Camera-type eye (tissue), 1 donor: Measurements from ENCODE around the gene ANKRD13D. TPM values are rescaled to one million over a fixed set of nuclear protein-coding genes. Genes with fewer than 3 reads are reported as not detected.

ENCODE experiments used
- total RNA-seq: library from RNA; depleted of rRNA; stranded (reverse); fragments of >200 nt; gene quantifications from one replicate; pipeline ENCODE4 v1.2.3, GENCODE V29; 2014

Gene ANKRD13D
- total RNA-seq, result 46.7 TPM

GRCh38 chr11:67289226-67289650 is at the start of gene ANKRD13D:
Gene ANKRD13D (plus strand): TSS chr11:67289303. CDS start chr11:67289461, 158 bp downstream.

GRCh38 chr11:67266449-67267187 is 22.5 kb upstream of the ANKRD13D start, which contains the start of gene GRK2:
Gene GRK2 (plus strand): TSS chr11:67266473. CDS start chr11:67266700, 227 bp downstream.

GRCh38 chr11:67303132-67303834 is 14.2 kb downstream of the ANKRD13D start, which contains the start of gene SSH3:
Gene SSH3 (plus strand): TSS chr11:67303530. CDS start chr11:67303626, 96 bp downstream.

Other genes starting within 250 kb of the ANKRD13D start
- gene RHOD, start 232.5 kb upstream of the ANKRD13D start, total RNA-seq, result 8.1 TPM
- 121 TPM for gene KDM2A, start 170.0 kb upstream of the ANKRD13D start, total RNA-seq
- 36.3 TPM for gene GRK2, start 22.8 kb upstream of the ANKRD13D start, total RNA-seq
- gene SSH3, start 14.2 kb downstream of the ANKRD13D start, total RNA-seq, result 29.1 TPM
- gene POLD4, start 64.2 kb downstream of the ANKRD13D start, total RNA-seq, result 11.1 TPM
- 2.9 TPM for gene CLCF1, start 84.3 kb downstream of the ANKRD13D start, total RNA-seq
- gene RAD9A, start 102.7 kb downstream of the ANKRD13D start, total RNA-seq, result 26.6 TPM
- gene PPP1CA, start 112.6 kb downstream of the ANKRD13D start, total RNA-seq, result 85.5 TPM
- gene TBC1D10C, start 114.8 kb downstream of the ANKRD13D start, total RNA-seq, result 1.4 TPM
- 5.1 TPM for gene CARNS1, start 126.4 kb downstream of the ANKRD13D start, total RNA-seq
- 41.7 TPM for gene RPS6KB2, start 139.2 kb downstream of the ANKRD13D start, total RNA-seq
- 0.71 TPM for gene PTPRCAP, start 148.4 kb downstream of the ANKRD13D start, total RNA-seq
- gene CORO1B, start 154.2 kb downstream of the ANKRD13D start, total RNA-seq, result 55.3 TPM
- not detected for gene GPR152, start 163.4 kb downstream of the ANKRD13D start, total RNA-seq
- gene CABP4, start 166.1 kb downstream of the ANKRD13D start, total RNA-seq, result 6.3 TPM
- 73.1 TPM for gene TMEM134, start 179.9 kb downstream of the ANKRD13D start, total RNA-seq
- 49.3 TPM for gene AIP, start 193.7 kb downstream of the ANKRD13D start, total RNA-seq
- 79.8 TPM for gene PITPNM1, start 216.1 kb downstream of the ANKRD13D start, total RNA-seq
- gene CDK2AP2, start 218.9 kb downstream of the ANKRD13D start, total RNA-seq, result 13.1 TPM
- 5.6 TPM for gene CABP2, start 234.1 kb downstream of the ANKRD13D start, total RNA-seq